Posterior cingulate gyrus (tissue), 11 donors: ENCODE data around the gene BMP8A.
"Not testable (repeated sequence)": the region's sequence is repeated elsewhere in the genome, so short reads cannot be mapped to it uniquely, and the experiment has no call there.

Experiments used
- DNase-seq, 10 donors: peaks; one replicate each; pipeline versions ENCODE4 v3.0.0 to v3.0.0-alpha.2; 2020 to 2021; ENCODE audit warnings: mixed read lengths in 3 of 10
- intact Hi-C: fragments of 100-400 bp; cut with DNase I; formaldehyde crosslinking; loops from one replicate; pipeline ENCODE4 v1.15.1; 2023

BMP8A gene

DNA sequence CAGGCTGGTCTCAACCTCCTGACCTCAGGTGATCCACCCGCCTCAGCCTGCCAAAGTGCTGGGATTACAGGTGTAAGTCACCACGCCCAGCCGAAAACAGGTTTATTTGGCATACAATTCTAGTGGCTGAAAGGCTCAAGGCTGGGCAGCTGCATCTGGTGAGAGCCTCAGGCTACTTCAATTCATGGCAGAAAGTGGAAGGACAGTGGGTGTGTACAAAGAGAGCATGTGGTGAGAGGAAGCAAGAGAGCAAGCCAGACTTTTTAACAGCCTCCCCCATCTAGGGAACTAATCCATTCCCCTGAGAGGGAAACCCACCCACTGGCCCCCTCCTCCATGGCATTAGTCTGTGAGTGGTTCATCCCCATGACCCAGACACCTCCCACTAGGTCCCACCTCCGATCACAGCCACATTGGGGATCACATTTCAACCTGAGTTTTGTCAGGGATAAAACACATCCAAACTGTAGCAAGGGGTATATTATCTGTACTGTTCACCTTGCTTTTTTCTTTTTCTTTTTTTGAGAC, 9.5 kb downstream of the BMP8A start:
- intact Hi-C loops, result no loop called here
- DNase-seq, result peak in 2 of 10 donors; percentile 41 to 49

DNA sequence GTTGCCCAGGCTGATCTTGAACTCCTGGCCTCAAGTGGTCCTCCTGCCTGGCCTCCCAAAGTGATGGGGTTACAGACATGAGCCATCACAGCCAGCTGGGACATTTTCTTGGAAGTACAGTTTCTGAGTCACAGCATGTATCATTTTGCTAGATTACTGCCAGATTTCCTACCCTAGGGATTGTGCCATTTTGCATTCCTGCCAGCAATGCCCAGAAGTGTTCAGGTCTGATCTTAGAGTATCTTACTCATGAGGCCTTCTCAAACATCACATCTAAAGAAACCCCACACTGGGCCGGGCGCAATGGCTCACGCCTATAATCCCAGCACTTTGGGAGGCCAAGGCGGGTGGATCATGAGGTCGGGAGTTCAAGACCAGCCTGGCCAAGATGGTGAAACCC, 10.2 kb downstream of the BMP8A start:
- intact Hi-C loops, result no loop called here
- peak in 4 of 10 donors; percentile 21 to 81 (median 45) for DNase-seq

DNA sequence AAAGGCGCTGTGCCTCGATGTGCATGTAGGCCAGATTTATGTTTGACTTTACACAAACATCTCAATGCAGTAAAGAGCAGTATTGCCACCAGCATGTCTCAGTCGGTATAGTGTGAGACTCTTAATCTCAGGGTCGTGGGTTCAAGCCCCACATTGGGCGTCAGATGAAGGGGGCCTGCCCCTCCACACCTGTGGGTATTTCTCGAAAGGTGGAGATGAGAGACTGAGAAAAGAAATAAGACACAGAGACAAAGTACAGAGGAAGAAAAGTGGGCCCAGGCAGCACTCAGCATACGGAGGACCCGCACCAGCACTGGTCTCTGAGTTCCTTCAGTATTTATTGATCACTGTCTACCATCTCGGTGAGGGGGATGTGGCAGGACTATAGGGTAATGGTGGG, 13.0 kb downstream of the BMP8A start:
- intact Hi-C loops, result not testable (repeated sequence)
- peak in 2 of 10 donors; percentile 41 to 72 for DNase-seq

DNA sequence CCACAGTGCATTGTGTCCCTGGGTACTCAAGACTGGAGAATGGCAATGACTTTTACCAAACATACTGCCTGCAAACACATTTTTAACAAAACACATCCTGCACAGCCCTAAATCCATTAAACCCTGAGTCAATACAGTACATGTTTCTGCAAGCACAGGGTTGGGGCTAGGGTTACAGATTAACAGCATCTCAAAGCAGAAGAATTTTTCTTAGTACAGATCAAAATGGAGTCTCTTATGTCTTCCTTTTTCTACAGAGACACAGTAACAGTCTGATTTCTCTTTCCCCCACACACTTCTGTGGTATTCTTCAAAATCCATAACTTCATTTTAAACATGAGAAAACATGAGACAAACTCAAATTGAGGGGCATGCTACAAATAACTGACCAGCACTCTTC, 13.9 kb downstream of the BMP8A start:
- no peak for DNase-seq
- intact Hi-C loops, result no loop called here

DNA sequence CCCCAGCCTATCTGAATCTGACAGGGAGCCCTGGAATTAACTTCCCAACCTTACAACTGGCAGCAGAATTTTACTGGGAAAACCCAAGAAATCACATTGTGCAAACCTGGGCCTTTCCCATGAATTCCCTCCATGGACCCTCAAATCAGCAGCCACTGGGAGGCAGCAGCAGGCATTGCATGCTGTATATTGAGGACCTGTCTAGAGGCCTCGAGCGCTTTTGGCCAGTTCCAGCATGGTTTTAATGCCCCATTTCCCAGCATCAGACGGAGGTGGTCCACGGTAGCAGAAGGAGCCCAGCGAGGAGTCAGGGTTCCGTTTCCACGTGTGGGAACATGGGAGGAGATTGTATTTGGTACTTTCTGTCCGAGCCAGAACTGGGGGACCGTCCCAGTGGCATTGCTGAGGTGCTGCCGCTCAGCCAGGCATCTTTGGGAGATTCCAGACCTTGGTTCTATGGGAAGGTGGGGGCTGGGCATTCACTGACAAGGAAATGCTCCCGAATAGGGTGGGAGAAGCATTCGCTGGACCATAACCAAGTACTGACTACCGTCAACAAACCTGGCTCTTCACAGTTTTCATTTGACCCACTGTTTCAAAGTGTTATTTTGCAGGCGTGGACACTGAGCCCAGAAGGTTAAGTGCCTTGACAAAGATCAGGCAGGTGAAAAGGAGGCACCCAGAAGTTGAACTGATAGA, 15.9 kb downstream of the BMP8A start:
- DNase-seq, result peak in 5 of 10 donors; percentile 28 to 90 (median 38)
- intact Hi-C loops, result no loop called here

DNA sequence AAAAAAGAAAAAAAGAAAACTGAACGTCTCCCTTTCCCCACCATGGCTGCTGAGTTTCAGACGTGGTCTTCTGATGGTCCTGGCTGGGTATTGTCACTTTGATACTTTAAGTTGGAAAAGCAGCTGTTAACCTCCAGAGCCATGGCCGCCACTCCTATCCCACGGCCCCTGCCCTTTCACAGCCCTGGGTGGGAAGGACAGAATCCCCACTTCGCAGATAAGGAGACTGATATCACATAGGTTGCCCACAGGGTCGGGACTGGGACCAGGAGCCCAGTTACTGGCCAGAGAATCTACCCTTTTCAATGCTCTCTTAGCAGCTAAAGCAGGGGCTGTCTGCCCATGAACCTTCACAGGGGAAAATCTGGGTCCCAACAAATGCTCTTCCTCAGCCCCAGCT, 16.8 kb downstream of the BMP8A start:
- peak in 1 of 10 donors; percentile 10 for DNase-seq
- intact Hi-C loops, result no loop called here

DNA sequence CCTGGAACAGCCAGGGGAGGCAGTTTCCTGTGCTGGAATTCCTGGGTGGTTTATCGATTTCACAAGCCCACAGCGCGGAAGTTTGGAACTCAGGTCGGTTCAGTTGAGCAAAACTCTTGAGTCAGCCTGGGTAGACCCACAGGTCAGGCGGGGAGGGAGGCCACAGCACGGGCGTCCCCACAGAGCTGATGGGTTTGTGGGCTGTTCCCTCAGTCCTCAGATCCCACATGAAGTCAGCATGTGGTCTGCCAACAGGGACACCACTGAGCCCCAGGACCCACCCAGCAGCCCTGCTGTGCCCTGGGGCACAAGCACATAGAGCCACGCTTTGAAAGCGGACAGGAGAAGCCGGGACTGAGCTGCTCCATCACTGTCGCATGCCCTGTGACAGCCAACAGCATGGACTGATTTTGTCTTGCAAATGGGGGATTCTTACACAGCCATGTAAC, 17.4 kb downstream of the BMP8A start:
- intact Hi-C loops, result no loop called here
- peak in 3 of 10 donors; percentile 30 to 75 (median 49) for DNase-seq

DNA sequence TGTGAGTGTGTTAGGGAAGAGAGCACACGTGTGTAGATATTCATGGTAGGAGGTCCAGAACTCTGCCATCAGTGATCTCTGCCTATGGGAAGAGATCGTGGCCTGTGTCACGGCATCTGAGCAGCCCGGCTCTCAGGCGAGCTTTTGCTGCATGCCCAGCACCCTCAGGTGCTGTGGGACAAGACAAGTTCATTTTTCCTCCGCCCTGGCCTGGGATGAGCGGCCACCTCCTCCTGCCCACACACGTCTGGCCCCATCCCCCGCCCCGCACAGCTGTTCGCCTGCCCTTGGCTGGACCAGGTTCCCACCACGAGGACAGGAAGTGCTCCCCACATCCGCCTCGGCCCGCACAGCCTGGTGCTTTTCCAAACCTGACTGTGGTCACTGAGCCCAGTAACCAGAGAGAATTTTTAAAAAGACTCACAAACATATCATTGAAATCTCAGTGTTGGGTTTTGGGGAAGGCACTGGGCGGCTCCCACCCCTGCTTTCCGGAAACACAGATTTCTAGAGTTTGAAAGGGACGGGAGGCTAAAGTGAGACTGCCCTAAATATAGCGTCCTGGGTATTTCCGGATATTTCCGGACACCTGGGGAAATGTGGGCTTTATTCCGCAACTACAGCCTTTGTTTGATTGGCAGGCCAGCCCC, 18.0 kb downstream of the BMP8A start:
- intact Hi-C loops, result no loop called here
- DNase-seq, result peak in 4 of 10 donors; percentile 20 to 84 (median 80)

DNA sequence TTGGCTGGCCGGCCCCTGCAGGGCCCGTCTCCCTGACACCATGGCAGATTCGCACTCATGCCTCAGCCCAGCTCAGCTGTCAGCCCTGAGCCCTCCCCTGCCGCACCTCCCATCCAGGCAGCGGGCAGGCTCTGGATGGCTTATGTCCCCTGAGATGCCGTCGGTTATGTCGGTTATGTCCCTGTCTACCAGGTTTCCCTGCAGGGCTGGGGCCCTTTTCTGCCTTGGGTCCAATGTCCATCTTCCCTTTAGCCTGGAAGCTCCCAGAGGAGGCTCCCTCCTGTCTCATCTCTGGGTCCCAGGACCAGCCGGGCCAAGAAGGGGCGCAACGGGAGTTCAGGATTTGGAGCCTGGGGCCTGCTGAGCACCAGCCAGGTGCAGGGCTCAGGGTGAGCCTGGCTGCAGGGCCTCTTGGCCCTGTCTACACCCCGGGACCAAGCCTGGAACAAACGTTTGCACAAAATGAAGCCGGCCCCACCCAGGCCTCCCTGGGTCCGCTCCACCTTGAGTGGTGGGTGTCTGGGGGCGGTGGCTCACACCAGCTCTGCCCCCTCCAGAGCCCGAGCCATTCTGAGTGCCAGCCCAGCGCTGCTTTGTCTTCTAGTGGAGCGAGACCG, 19.2 kb downstream of the BMP8A start:
- peak in 3 of 10 donors; percentile 35 to 51 (median 37) for DNase-seq
- intact Hi-C loops, result not testable (repeated sequence)

DNA sequence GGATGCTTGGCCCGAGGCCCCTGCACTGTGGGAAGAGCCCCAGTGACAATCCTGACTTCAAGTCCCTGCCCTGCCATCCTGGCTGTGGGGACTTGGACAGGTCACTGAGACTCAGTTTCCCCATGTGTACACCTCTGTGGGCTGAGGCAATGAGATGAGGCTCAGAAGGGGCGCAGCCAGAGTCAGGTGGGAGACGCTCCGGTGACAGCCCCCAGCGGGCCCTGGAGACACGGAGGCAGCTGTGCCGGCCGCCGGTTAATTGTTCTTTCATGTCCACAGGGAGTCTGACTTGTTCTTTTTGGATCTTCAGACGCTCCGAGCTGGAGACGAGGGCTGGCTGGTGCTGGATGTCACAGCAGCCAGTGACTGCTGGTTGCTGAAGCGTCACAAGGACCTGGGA, 20.0 kb downstream of the BMP8A start:
- intact Hi-C loops, result not testable (repeated sequence)
- peak in 2 of 10 donors; percentile 33 to 67 for DNase-seq

DNA sequence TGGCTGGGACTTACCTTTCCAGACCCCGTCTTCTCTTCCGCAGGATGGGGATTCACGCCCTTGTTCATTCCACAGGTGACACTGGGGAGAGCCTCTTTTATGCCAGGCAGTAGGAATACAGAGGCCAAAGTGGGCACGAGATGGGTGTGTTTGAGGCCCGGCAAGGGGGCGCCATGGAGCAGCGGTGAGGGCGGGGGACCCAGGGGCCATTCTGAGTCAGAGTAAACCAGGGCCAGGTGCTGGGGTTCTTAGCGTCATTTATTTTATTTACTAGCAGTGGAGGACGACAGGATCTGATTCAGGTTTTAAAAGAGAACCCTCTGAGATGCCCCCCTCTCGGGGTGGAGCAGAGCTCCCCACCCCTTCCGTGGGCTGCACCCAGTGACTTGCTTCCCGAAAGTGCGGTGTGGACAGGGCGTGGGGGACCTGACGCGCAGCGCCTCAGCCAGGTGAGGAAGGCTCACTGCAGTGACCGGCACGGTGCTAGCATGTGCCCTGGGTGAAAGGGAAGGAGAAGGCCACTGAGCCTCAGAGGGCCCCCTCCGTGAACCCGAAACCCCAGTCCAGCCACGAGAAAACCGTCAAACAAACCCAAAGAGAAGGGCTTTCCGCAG, 20.9 kb downstream of the BMP8A start:
- DNase-seq, result peak in 2 of 10 donors; percentile 39 to 48
- intact Hi-C loops, result not testable (repeated sequence)

DNA sequence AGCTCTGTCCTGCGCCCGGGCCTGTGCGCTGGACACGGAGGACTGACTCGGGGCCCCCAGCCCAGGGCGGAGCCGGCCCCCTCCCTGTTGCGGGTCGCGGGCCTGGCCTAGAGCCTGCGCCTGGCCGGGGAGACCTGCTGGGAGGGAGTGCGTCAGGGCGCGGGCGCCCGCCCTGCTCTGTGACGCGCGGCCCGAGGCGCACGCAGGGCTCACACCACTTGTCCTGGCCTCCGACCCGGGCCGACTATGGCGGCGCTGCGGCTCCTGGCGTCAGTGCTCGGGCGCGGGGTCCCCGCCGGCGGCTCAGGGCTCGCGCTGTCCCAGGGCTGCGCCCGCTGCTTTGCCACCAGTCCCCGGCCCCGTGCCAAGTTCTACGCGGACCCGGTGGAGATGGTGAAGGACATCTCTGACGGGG, 23.3 kb downstream of the BMP8A start:
- intact Hi-C loops, result not testable (repeated sequence)
- DNase-seq, result peak in 3 of 10 donors; percentile 23 to 82 (median 73)

DNA sequence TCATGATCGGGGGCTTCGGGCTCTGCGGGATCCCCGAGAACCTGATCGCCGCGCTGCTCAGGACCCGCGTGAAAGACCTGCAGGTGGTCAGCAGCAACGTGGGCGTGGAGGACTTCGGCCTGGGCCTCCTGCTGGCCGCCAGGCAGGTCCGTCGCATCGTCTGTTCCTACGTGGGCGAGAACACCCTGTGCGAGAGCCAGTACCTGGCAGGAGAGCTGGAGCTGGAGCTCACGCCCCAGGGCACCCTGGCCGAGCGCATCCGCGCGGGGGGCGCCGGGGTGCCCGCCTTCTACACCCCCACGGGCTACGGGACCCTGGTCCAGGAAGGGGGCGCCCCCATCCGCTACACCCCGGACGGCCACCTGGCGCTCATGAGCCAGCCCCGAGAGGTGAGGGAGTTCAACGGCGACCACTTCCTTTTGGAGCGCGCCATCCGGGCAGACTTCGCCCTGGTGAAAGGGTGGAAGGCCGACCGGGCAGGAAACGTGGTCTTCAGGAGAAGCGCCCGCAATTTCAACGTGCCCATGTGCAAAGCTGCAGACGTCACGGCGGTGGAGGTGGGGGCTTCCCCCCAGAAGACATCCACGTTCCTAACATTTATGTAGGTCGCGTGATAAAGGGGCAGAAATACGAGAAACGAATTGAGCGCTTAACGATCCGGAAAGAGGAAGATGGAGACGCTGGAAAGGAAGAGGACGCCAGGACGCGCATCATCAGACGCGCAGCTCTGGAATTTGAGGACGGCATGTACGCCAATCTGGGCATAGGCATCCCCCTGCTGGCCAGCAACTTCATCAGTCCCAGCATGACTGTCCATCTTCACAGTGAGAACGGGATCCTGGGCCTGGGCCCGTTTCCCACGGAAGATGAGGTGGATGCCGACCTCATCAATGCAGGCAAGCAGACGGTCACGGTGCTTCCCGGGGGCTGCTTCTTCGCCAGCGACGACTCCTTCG, 24.0 kb downstream of the BMP8A start:
- intact Hi-C loops, result not testable (repeated sequence)
- peak in 1 of 10 donors; percentile 11 for DNase-seq

DNA sequence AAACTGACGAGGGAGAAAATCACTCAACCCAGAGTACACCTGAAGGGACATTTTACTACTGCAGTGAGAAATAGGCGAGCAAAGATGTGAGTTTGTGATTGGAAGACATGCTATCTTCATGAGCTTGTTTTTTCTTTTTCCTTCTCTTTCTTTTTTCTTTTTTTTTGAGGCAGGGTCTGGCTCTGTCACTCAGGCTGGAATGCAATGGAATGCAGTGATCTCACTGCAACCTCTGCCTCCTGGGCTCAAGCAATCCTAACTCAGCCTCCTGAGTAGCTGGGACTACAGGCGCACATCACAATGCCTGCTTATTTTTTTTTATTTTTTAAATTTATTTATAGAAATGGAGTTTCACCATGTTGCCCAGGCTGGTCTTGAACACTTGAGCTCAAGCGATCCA, 25.4 kb downstream of the BMP8A start:
- intact Hi-C loops, result not testable (repeated sequence)
- DNase-seq, result peak in 2 of 10 donors; percentile 9 to 11

DNA sequence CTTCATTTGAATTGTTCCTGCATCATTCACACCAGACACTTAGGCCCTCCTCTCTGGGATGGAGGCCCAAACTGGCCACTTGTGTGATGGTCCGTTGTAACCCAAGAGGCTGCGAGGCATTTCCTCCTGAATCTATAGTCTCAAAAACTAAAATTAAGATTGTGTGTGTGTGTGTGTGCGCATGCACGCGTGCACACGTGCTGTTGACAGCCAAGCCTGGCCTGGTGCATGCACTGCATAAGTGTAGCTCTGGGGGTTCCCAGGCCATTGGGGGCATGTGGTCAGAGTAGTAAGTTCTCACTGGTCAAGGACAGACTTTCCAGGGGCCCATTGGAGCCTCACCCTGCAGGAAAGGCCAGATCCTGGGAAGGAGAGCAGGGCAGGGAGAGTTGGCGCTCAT, 26.5 kb downstream of the BMP8A start:
- DNase-seq, result peak in 1 of 10 donors; percentile 3
- intact Hi-C loops, result not testable (repeated sequence)

DNA sequence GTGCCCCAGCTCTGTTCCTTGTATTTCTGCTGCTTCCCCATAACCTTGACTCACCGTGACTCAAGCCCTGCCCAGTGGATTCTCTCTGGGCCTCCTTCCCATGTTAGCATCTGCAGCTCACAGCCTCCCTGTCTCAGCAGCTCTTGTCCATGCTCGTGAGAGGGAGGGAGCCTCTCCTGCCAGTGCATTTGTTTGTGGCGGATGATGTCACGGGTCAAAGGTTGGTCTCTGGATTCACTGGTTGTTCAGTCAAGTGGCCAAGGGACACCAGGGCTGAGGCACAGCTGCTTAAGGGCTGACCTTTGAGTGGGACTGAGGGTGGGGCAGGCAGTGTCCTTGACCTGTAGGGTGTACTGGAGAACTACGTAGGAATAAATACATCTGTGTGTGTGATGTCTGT, 27.9 kb downstream of the BMP8A start:
- intact Hi-C loops, result not testable (repeated sequence)
- DNase-seq, result peak in 1 of 10 donors; percentile 18

DNA sequence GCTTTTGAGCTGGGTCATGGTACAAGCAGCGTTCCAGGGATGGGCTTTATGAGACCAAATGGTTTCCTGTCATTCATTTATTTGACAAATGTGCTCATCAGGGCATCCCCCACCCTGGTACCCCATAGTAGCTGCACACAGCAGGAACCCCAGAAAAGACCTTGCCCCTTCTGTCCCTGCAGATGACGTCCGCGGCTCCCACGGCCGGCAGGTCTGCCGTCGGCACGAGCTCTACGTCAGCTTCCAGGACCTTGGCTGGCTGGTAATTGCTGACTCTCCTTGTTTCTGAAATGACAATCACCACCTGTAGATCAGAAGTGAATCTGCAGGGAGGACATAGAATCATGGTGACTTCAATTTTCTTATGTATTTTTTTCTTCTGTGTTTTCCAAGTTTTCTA, 30.8 kb downstream of the BMP8A start:
- DNase-seq, result peak in 1 of 10 donors; percentile 7
- intact Hi-C loops, result not testable (repeated sequence)

DNA sequence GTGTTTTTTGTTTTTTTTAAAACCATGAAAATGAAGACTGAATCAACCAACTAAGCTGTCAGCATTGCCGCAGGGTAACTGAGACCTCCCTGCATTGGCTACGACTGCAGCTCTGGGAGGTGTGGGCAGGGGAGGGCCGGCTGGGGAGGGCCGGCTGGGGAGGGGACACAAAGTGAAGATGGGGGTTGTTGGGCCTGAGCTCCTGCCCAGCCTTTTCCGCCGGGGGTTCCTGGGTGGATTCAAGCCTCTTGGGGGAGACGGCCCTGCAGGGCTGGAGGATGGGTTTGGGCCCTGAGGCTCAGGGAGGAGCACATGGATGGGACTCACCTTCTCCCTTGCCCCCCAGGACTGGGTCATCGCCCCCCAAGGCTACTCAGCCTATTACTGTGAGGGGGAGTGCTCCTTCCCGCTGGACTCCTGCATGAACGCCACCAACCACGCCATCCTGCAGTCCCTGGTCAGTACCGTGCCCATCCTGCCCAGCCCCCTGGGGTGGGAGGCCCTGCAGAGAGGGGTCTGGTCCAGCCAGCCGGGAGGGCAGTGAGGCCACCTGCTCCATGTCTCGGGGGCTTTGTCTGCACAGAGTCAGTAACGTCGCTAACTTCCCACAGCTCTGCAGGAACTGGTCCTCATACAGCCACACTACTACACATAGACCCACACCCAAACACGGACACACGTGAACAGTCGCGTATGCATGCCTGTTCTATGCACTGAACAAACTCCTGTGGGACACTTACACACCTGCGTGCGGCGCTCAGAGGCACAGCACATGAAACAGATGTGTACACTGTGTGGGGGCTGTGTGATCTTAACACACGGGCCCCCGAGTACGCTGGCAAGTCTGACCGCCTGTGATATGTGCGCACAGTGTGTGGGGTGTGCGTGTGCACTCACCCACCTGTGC, 31.5 kb downstream of the BMP8A start:
- intact Hi-C loops, result no loop called here
- DNase-seq, result peak in 1 of 10 donors; percentile 62
